NCI-H1930 (cell line): ENCODE measurements around the gene AHDC1.
"Not testable (repeated sequence)": the region's sequence is repeated elsewhere in the genome, so short reads cannot be mapped to it uniquely, and the experiment has no call there.

Experiments
- DNase-seq, 2 experiments: peaks; one replicate each; lab custom pipeline; 2025; lab: John Stamatoyannopoulos, UW

The AHDC1 gene

DNA sequence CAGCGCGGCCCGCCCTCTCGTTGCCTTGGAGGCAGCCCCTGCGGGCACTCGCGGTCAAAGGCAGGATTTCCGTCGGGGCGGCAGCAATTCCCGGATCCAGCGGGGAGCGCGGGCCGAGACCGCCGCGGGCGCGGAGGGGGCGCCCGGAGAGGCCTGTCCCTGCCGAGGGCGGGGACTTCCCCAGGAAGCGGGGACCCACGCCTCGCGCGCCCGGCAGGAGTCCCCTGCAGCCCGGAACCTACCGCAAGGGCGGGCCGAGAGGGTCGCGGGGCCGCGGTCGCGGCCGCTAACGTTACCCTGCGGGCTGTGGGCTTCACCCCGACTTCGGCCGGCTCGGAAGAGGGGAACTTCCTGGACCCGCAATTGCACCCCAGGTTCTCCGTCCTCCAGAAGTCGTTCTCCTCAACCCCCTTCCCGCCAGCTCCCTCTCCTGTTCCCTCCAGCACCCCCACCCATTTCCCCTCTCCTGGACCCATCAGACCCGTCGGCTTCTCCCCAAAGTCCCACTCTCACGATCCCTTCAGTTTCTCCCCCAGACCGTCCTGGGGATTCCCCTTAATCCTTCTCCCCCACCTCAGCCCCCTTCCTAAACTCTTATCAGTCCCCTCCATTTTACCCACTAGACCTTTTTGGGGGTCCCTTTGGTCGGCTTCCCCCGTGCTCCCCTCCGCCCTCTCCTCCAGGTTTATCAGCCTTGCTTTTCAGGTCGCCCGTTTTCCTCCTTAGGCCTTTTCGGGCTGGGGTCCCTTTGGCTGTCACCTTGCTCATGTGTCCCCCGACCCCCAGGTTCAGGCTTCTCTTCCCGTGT lies 30.4 kb upstream of the AHDC1 start:
- DNase-seq: no peak

DNA sequence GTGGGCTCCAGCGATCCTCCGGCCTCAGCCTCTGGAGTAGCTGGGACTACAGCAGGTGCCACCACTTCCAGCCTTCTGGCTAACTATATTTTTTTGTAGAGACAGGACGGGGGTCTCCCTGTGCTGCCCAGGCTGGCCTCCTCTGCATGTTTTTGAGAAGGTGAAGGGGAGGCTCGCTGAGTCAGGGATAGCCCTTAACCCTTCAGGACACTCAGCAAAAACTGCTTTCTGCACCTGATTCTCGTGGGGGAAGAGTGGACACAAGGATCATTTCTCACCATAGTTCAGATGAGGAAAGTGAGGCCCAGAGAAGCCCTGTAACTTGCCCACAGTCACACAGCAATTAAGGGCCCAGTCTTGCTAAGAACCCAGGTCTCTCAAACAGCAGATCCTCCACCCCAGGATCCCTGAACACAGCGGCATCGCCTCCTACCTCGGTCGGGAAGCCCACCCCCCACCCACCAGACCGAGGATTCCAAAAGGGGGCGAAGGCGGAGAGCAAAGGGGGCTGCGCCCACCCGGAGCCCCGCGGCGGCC lies 29.8 kb upstream of the AHDC1 start:
- DNase-seq: no peak

DNA sequence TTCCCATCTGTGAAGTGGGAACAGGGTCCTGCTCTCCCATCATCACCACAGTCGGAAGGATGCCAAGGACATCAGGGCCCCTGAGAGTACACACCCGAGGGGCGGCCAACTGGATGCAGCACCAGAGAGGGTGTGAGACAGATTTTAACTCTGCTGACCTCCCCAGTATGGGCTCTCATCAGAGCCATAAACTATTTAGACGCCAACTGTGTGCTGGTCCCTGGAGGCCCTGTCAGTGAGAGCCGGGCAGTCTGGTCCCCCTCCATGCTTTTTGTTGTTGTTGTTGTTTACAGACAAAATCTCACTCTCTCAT lies 29.3 kb upstream of the AHDC1 start:
- DNase-seq: no peak

DNA sequence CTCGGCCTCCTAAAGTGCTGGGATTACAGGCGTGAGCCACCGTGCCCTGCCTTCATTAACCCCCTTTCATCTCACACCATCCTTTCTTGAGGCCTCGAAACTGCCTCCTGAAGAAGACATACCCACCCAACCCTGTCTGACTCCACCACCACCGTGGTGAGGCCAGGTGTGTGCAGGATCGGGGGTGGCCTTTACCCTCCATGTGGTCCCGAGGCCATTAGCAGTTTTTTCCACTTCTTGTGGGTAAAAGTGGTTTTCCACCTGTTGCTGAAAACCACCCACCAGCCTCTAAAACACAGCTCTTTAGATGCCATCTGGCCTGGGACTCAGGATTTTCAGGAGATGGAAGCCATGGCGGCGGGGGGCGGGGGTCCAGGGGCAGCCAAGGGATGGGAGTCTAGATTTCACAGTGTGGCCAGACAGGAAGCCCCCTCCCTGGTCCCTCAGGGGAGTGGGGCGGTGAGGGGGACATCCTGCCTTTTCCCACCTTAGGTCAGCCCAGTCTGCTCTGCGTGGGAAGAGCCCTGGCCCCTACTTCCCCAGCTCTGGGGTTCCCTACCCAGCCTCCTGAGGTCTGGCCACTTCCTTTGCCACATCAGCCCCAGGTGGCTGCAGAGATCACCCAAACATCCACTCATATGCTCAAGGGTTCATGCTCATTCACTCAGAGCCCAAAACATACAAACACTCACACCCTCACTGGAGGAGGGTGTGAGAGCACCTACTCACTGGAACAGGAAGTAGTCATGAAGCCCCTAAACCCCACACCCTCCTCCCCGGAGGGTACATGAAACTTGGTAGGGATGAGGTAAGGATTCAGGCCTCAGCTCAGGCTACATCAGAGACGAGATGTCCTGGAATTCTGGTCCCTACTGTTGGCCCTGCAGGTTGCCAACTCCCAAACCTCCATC lies 28.7 kb upstream of the AHDC1 start:
- no peak for DNase-seq

DNA sequence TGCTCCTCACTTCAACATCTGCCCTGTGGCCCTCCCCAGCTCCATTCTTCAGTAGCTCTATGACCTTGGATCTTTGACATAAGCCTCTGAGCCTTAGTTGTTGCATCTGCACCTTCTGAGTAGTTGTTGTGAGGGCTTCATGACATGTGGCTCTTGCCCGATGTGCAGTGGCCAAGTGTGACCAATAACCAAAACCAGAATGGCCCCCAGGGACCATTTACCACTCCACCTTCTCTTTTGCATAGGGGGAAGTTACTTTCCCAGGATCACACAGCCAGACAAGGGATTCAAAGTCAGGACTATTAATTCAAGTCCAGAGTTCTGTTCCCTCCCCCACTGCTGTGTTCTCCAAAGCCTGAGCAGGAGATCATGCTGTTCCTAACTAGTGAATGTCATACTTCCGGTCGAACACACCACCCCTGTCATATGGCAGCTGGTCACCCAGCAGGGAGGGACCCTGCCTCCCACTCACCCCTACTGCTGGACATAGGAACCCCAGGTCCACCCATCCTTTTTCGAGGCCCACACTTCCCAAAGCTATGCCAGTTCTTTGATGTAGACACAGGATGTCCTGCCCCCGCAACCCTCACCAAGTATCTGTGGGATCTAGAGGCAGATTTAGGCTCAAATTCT lies 27.0 kb upstream of the AHDC1 start:
- no peak for DNase-seq

DNA sequence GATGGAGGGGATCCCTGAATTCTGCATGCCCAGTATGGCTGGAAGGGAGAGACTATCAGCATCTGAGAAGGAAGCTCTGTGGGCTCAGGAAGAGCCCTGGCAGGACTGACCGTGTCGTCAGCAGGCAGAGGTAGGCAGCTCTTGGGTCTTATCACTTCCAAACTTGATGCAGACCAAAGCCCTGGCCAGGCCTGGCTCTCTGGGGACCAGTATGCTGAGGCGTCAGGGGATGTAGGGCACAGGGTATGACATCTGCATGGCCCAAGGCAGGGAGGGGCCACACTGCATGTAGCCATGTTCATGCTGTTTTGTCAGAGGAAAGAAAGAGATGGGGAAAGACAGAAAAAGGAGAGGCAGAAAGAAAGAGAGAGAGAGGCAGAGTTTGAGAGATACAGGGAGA lies 24.8 kb upstream of the AHDC1 start:
- DNase-seq: no peak

DNA sequence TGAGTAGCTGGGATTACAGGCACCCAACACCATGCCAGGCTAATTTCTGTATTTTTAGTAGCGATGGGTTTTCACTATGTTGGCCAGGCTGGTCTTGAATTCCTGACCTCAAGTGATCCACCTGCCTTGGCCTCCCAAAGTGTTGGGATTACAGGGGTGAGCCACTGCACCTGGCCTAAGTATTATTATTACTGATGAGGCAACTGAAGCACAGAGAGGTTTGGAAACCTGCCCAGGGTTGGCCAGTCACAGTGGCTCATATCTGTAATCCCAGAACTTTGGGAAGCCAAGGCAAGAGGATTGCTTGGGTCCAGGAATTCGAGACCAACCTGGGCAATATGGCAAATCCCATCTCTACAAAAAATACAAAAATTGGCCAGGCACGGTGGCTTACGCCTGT lies 23.8 kb upstream of the AHDC1 start:
- DNase-seq: not testable (repeated sequence)

DNA sequence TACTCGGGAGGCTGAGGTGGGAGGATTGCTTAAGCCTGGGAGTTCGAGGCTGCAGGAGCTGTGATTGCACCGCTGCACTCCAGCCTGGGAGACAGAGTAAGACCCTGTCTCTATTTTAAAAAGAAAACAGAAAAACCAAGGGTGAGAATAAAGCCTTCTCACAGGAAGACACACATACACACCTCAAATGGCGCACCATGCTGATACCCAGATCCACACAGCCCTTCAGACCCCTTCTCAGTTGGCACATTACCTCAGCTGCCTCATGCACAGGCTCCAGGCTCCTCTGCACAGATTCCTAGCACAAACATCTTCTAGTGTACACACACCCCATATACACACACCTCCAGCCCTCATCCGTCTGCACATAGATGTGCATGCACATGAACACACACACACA lies 23.1 kb upstream of the AHDC1 start:
- no peak for DNase-seq

DNA sequence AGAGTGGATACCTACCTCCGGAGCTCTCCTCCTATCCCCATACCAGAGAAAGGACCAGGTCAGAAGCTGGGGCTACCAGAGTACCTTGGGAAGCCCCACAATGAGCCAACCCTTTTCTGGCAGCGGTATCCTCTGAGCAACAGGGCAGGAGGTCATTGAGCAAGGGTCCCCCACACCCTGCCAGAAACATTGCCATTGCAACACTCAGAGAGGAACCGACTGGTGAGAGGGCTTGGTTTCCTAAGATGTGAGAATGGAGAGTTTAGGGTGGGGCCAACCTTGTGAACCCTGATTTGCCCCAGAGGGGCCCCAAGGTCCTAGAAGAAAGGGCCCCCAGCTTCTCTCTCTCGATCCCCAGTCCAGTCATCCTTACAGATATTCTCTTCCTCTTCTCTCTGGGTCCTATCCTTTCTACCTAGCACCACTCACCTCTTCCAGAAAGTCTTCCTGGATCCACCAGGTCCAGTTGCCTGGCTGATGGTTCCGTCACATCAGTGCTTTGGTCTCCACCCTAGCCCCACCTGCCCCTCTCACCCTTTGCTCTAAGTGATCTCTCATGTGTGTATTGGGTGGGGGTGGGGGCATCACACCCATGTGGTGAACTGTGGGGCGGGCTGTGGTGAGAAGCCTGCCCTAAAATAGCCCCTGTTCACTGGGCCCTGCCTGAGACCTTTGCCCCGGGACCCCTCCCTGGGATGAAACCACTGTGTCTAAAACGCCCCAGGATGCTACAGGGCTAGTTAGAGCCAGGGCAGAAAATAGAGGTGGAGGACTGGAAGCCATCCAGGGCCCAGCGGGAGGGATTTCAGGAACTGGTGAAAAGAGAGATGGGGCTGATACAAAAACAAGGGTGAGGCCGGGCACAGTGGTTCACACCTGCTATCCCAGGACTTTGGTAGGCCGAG lies 22.3 kb upstream of the AHDC1 start:
- DNase-seq: no peak

DNA sequence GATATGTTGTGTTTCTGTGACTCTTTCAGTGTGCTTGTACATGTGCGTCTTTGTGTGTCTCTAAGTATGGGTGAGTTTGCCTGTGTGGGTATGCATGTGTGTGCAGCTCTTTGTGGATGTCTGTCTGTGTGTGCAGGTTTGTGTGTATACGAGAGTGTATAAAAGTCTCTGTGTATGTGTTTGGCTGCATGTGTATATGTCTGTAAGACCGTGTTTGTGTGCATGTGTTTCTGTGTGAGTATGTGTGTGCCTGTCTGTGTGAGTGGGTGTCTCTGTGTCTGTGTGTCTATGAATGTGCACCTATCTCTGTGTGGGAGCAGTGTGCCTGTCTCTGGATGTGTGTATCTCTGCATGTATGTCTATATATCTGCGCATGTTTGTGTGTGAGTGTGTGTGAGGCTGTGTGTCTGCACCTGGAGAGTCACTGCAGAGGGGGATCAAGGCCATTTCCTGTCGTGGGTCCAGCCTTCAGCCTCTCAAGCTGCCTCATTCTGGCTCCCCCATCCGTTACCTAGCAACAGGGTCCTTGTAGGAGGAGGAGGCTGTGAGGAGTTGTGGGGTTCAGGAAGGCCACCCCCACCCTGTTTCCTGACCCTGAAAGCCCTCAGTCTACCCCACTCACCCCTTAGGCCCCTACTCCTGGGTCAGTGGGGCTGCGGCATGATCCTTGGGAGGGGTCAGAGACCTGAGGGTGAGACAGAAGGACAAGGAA lies 20.7 kb upstream of the AHDC1 start:
- no peak for DNase-seq

DNA sequence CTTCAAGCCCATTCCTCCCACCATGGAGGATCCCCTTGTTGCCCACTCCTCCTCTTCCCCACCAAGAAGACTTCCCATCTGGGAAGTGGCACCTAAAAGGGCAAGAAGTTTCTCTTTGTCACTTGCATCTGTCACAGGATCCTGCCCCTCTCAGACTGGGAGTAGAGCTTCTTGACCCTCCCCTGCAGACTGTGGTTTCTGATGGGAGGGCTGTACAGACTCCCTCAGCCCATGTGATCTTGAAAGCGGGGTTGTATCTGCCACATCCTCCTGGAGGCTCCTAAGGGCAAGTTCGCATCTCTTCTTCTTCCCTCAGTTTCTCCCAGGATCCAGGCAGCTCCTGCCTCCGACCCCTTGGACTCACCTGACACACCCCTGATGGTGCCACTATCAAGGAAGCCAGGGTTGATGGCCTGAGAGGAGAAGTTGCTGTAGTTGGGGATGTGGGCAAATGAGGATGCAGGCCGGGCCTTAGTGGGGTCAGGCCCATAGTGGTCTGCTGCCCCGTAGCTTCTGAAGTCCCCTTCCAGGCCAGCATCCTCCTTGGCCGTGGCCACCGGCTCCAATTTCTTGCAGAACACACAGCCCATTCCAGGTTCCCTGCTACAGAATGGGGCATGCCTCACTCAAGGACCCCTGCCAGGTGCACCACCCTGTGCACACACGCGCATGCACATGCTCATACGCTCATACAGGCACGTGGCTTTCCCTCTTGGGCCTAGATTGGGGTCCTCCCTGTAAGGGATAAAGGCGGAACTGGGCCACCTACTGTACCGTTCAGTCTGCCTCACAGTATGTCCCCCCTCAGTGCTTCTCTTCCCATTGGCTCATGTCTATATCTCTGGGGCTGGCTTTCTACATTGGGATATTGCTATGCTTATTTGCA lies 19.6 kb upstream of the AHDC1 start:
- DNase-seq: no peak

DNA sequence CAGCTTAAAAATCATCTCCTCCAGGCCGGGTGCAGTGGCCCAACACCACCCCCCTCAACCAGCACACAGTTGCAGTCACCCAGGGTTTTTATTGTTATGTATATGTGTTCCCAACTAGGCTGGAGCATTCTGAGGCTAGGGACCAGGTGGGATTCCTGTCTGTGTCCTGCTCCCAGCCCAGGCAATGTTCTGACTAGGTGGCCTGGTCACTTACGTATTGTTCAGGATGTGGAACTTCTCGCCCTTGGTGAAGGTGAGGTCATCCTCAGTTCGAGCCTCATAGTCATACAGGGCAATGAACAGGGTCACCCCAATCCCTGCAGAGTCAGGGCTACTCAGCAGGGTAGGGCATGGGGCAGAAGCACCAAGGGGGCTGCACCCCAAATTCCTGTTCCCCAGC lies 18.9 kb upstream of the AHDC1 start:
- DNase-seq: no peak

DNA sequence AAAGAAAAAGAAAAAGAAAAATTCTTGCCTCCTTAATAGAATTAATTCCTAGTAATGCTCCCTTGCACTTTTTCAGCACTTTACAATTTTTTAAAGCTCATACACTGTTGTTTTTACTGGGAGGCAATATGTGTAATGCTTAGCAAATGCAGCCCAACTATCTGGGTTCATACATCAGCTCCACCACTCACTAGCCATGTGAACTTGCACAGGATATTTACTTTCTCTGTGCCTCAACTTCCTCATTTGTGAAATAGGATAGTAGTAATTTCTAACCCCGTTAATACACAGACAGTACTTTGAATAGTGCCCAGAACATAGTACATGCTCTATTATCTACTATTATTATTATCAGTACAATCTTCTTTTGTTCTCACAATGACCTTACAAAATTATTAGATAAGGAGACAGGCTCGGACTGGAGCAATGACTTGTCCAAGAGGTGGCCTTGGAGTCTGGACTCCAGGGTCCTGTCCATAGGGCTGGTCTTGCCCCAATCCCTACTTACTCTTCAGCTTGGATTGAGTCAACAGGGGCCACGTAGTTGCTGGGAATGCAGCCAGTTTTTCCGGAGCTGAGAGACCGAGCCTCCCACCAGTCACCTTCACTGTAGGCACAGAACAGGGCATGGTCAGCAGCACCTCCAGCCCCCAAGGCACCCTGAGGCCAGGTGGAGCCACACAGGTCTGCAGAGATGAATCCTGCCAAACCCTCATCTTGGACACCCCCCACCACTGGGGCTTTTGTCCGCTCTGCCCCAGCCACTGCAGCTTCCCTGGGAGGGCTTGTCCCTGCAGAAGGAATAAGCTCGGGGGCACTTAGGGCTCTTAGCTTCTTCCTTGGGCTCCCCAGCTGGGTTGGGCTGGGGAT lies 17.3 kb upstream of the AHDC1 start:
- DNase-seq: no peak

DNA sequence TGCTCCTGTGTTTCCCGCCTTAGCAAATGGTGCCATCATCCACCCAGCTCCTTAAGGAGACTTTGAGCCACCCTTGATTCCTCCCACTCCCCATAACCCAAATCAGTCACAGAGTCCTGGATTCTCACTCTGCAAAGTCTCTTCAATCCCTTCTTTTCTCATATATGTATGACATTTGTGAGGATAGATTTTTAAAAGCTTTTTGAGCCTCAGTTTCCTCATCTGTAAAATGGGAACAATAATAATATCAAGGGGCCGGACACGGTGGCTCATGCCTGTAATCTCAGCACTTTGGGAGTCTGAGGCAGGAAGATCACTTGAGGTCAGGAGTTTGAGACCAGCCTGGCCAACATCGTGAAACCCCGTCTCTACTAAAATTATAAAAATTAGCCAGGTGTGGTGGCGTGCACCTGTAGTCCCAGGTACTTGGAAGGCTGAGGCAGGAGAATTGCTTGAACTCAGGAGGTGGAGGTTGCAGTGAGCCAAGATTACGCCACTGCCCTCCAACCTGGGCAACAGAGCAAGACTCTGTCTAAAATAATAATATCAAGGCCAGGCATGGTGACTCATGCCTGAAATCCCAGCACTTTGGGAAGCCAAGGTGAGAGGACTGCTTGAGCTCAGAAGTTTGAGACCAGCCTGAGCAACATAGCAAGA lies 16.0 kb upstream of the AHDC1 start:
- DNase-seq: not testable (repeated sequence)

DNA sequence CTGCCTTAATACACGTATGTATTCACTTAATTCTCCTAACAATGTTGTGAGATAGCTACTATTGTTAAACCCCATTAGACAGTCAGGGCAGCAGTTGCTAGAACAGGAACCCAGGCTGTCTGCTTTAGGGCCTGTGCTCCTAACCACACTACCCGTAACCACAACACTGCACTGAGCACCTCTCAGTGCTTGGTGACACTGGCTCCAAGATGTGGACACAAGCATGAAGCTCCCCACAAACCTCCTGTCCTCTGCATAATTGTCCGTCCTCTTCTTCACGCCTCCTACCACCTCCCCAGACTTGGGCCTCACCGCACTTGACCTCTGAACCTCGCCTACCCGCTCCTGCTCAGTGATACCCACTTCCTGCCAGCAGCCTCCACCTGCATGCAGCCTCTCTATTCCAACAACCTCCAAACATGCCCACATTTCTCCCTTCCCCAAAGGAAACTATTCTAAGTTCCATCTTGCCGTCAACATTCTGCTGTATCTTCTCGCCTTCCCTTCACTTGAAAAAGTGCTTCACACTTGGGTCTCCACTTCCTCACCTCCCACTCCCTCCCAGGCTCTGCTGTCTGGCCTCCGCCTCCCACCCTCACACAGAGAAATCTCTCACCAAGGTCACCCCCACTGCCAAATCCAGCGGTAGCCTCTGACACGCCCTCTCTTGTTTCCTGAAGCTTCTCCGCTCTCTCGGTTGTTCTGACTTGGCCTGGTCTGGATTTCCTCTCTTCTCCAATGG lies 14.6 kb upstream of the AHDC1 start:
- DNase-seq: no peak

DNA sequence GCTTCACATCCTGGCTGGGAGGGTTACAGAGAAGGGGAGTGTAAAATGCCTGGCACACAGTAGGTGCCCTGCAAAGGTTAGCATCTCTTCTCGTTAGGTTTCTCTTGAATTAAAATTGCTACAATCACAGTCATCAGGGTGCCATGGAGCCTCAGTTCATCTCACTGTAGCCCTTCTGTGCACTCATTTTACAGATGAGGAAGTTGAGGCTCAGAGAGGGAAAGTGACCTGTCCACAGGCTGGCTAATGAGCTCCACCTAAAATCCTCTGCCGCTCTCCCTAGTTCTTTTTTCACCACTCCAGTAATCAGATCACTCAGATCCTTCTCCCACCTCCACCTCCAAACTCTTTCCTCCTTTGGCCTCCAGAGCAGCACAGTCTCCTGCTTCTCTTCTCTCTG lies 13.5 kb upstream of the AHDC1 start:
- no peak for DNase-seq

DNA sequence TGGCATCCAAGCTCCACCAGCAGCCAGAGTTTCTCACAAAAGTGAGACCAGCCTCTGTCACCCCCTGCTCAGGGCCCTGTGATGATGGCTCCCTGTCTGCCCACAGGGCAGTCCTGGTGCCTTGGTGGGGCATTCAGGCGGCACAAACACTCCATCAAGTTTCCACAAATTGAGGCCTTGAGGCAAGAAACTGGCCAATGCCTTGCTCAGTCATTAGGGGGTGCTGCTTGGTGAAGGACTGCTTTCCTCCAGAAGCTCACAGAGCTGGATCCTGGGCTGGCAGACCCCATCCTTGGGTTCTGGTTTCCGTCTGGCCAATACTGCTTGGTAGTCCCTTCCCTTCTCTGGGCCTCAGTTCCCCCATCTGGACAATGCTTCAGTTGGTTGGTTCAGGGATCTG lies 12.5 kb upstream of the AHDC1 start:
- no peak for DNase-seq
